Liver (tissue), 9 donors: ENCODE data around the gene EXOC4. TPM values are rescaled to one million over a fixed set of nuclear protein-coding genes. Genes with fewer than 3 reads are reported as not detected.

Source experiments
- DNase-seq: peaks from one replicate; pipeline ENCODE4 v3.0.0-alpha.2; 2017; ENCODE audit warnings: low spot score
- H3K27ac ChIP-seq, 2 donors: one replicate each; pipeline ENCODE4 v1.7.0; 2013; ENCODE audit warnings: inconsistent platforms in 2 of 2, low read length in 2 of 2, control low read depth in 1 of 2, low read depth in 1 of 2, mild to moderate bottlenecking in 1 of 2
- H3K27me3 ChIP-seq, 4 donors: one replicate each; pipeline versions ENCODE4 v1.6.1 to v1.7.0; 2013; ENCODE audit warnings: low read length in 3 of 4, inconsistent platforms in 1 of 4, mild to moderate bottlenecking in 1 of 4, moderate library complexity in 1 of 4; ENCODE audit not compliant: control insufficient read depth in 4 of 4, insufficient read depth in 4 of 4
- H3K36me3 ChIP-seq, 4 donors: one replicate each; pipeline versions ENCODE4 v1.6.1 to v1.7.0; 2013; ENCODE audit warnings: low read length in 3 of 4, mild to moderate bottlenecking in 3 of 4, low read depth in 1 of 4, moderate library complexity in 1 of 4; ENCODE audit not compliant: control insufficient read depth in 4 of 4, insufficient read depth in 3 of 4
- H3K4me1 ChIP-seq, 4 donors: one replicate each; pipeline versions ENCODE4 v1.6.1 to v1.7.0; 2013; ENCODE audit warnings: low read length in 3 of 4, mild to moderate bottlenecking in 3 of 4, moderate library complexity in 1 of 4; ENCODE audit not compliant: control insufficient read depth in 4 of 4, insufficient read depth in 4 of 4
- H3K4me3 ChIP-seq, 3 donors: one replicate each; pipeline versions ENCODE4 v1.6.1 to v1.7.0; 2013; ENCODE audit warnings: low read length in 3 of 3, control low read depth in 1 of 3, low read depth in 1 of 3, mild to moderate bottlenecking in 1 of 3
- H3K9ac ChIP-seq, 2 donors: one replicate each; pipeline ENCODE4 v1.7.0; 2013; ENCODE audit warnings: low read length in 2 of 2, mild to moderate bottlenecking in 2 of 2, moderate library complexity in 2 of 2, control low read depth in 1 of 2, low read depth in 1 of 2
- H3K9me3 ChIP-seq, 4 donors: one replicate each; pipeline versions ENCODE4 v1.6.1 to v1.7.0; 2013; ENCODE audit warnings: low read length in 3 of 4; ENCODE audit not compliant: control insufficient read depth in 4 of 4
- EGR1 ChIP-seq, 2 donors: IDR thresholded peaks; 2 replicates each; pipeline ENCODE4 v1.6.1; 2016 to 2018; ENCODE audit warnings: antibody characterized with exemption in 2 of 2, low read depth in 2 of 2
- FOXA1 ChIP-seq: IDR thresholded peaks from 2 replicates; pipeline ENCODE4 v1.6.1; 2016; ENCODE audit warnings: antibody characterized with exemption
- GABPA ChIP-seq, 2 donors: IDR thresholded peaks in 1 of 2; conservative IDR thresholded peaks in 1 of 2; 2 replicates each; pipeline ENCODE4 v1.6.1; 2016; ENCODE audit warnings: antibody characterized with exemption in 2 of 2, mild to moderate bottlenecking in 1 of 2, moderate library complexity in 1 of 2
- HNF4A ChIP-seq, 2 donors: conservative IDR thresholded peaks; 2 replicates each; pipeline ENCODE4 v1.6.1; 2016; ENCODE audit warnings: antibody characterized with exemption in 2 of 2, mild to moderate bottlenecking in 2 of 2
- HNF4G ChIP-seq: IDR thresholded peaks from 2 replicates; pipeline ENCODE4 v1.6.1; 2016; ENCODE audit warnings: antibody characterized with exemption
- JUND ChIP-seq, 2 donors: IDR thresholded peaks; 2 replicates each; pipeline ENCODE4 v1.6.1; 2016; ENCODE audit warnings: antibody characterized with exemption in 2 of 2
- RAD21 ChIP-seq, 2 donors: IDR thresholded peaks; 2 replicates each; pipeline ENCODE4 v1.6.1; 2016; ENCODE audit warnings: antibody characterized with exemption in 2 of 2, mild to moderate bottlenecking in 2 of 2
- RXRA ChIP-seq, 2 donors: IDR thresholded peaks; 2 replicates each; pipeline ENCODE4 v1.6.1; 2017 to 2018; ENCODE audit warnings: antibody characterized with exemption in 2 of 2, mild to moderate bottlenecking in 1 of 2
- SP1 ChIP-seq: IDR thresholded peaks from 2 replicates; pipeline ENCODE4 v1.6.1; 2018; ENCODE audit warnings: antibody characterized with exemption, mild to moderate bottlenecking
- YY1 ChIP-seq: IDR thresholded peaks from 2 replicates; pipeline ENCODE4 v1.6.1; 2016; ENCODE audit warnings: antibody characterized with exemption, mild to moderate bottlenecking
- WGBS: extraction: QIAGEN DNeasy Blood & Tissue Kit; methylation state at CpG from one replicate; pipeline ENCODE4 v1.1.7; 2013; 5-methylcytosine and 5-hydroxymethylcytosine counted together
- polyA plus RNA-seq, 2 donors: library from polyadenylated mRNA; stranded (reverse) in 1 of 2; unstranded in 1 of 2; fragments of 200-250 nt in 1 of 2; fragments of >200 nt in 1 of 2; fragmentation: Nextera tagmentation in 1 of 2; extraction: Ambion mirVana in 1 of 2; gene quantifications; one replicate each; pipeline versions ENCODE4 v1.2.1 to v1.2.3, GENCODE V29; 2013 to 2015
- total RNA-seq, 2 donors: library from RNA; depleted of rRNA; stranded (reverse); fragments of >200 nt; gene quantifications; one replicate each; pipeline ENCODE4 v1.2.3, GENCODE V29; 2014
- TF ChIP-seq, protein P1 (sequence below): IDR thresholded peaks from 2 replicates; pipeline ENCODE4 v1.6.1; 2016; ENCODE audit warnings: antibody characterized with exemption
- TF ChIP-seq, protein P2 (sequence below): IDR thresholded peaks from 2 replicates; pipeline ENCODE4 v1.6.1; 2016; ENCODE audit warnings: antibody characterized with exemption
- TF ChIP-seq, protein P3 (sequence below): IDR thresholded peaks from 2 replicates; pipeline ENCODE4 v1.6.1; 2016; ENCODE audit warnings: antibody characterized with exemption
- TF ChIP-seq, protein P4 (sequence below): fragments of 150-350 bp; IDR thresholded peaks from 2 replicates; pipeline ENCODE4 v1.5.1; 2017; ENCODE audit warnings: improper control_type of control experiment, low read depth, low read length; ENCODE audit not compliant: missing input control
- donor health status: healthy.
- donor health status: healthy.
- donor health status: healthy.
- donor health status: healthy.
- donor health status: healthy.

Gene EXOC4
- total and polyA plus RNA-seq, 4 donors = 9.5 to 55.9 (median 23.6) TPM

DNA sequence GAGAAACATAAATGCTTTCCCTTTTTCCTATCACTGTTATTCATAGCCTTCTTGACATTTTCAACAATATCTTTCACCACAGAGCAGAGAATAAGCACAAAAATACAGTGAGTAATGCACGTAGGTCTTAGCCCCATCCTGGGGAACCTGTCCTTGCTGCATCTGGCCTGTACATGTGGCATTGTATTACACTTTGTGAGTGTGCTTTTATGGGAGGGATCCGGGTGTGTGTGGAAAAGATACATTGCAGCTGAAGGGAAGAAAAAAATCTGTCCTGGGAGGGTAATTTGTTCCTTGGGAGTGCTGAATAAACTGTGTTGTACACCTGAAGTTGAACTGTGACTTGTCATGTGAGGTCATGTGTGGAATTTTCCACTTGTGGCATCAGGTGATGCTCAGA lies 451.6 kb downstream of the EXOC4 start:
- 95% methylated on average over 2 of the region's 2 CpGs for WGBS
- H3K27ac ChIP-seq = no peak overlapping the region
- no peaks in the 10 kb centered on the region for H3K27me3 ChIP-seq
- DNase-seq = no peak
- TF ChIP-seq FOXA1 (no peak), YY1 (no peak), EGR1 (IDR thresholded peaks at IDR 0.05; ENCODE audit: low read depth in 2 of 2) (no peak), RXRA (IDR thresholded peaks at IDR 0.05) (no peak), HNF4A (conservative IDR thresholded peaks at IDR 0.05) (no peak), RAD21 (IDR thresholded peaks at IDR 0.05) (no peak)
- TF ChIP-seq, protein P1, sequence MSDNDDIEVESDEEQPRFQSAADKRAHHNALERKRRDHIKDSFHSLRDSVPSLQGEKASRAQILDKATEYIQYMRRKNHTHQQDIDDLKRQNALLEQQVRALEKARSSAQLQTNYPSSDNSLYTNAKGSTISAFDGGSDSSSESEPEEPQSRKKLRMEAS = no peak
- TF ChIP-seq, protein P2, sequence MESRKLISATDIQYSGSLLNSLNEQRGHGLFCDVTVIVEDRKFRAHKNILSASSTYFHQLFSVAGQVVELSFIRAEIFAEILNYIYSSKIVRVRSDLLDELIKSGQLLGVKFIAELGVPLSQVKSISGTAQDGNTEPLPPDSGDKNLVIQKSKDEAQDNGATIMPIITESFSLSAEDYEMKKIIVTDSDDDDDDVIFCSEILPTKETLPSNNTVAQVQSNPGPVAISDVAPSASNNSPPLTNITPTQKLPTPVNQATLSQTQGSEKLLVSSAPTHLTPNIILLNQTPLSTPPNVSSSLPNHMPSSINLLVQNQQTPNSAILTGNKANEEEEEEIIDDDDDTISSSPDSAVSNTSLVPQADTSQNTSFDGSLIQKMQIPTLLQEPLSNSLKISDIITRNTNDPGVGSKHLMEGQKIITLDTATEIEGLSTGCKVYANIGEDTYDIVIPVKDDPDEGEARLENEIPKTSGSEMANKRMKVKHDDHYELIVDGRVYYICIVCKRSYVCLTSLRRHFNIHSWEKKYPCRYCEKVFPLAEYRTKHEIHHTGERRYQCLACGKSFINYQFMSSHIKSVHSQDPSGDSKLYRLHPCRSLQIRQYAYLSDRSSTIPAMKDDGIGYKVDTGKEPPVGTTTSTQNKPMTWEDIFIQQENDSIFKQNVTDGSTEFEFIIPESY = no peak
- TF ChIP-seq, protein P3, sequence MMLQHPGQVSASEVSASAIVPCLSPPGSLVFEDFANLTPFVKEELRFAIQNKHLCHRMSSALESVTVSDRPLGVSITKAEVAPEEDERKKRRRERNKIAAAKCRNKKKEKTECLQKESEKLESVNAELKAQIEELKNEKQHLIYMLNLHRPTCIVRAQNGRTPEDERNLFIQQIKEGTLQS = no peak
- no peak overlapping the region for H3K9ac ChIP-seq
- H3K9me3 ChIP-seq = no peaks in the 10 kb centered on the region
- H3K4me1 ChIP-seq = no peaks in the 10 kb centered on the region
- no peaks in the 10 kb centered on the region for H3K36me3 ChIP-seq
- H3K4me3 ChIP-seq = no peak overlapping the region

DNA sequence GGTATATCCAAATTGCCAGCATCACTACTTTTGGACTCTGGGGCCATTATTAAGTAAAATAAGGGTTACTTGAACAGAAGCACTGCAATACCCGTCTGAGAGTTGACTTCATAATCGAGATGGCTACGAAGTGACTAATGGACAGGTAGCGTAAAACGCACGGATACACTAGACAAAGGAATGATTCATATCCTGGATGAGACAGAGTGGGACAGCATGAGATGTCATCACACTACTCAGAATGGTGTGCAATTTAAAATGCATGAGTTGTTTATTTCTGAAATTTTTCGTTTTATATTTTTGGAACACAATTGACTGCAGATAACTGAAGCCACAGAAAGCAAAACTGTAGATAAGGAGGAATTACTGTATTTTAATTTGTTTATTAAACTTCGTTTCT lies 452.7 kb downstream of the EXOC4 start:
- Histone ChIP-seq H3K27ac (no peak overlapping the region), H3K36me3 (no peaks in the 10 kb centered on the region), H3K4me1 (no peaks in the 10 kb centered on the region), H3K4me3 (no peak overlapping the region), H3K9me3 (no peaks in the 10 kb centered on the region), H3K9ac (no peak overlapping the region), H3K27me3 (no peaks in the 10 kb centered on the region)
- 81% methylated on average over 8 of the region's 8 CpGs for whole genome bisulfite sequencing
- no peak for DNase-seq
- TF ChIP-seq RAD21 (IDR thresholded peaks at IDR 0.05) = no peak
- no peak for TF ChIP-seq FOXA1
- TF ChIP-seq JUND (IDR thresholded peaks at IDR 0.05) = no peak
- TF ChIP-seq SP1 = no peak
- TF ChIP-seq, protein P3 = no peak
- TF ChIP-seq HNF4G = no peak
- no peak for TF ChIP-seq GABPA (IDR thresholded peaks at IDR 0.05 in 1 of 2, conservative IDR thresholded peaks at IDR 0.05 in 1 of 2)
- no peak for TF ChIP-seq EGR1 (IDR thresholded peaks at IDR 0.05; ENCODE audit: low read depth in 2 of 2)
- TF ChIP-seq, protein P4, sequence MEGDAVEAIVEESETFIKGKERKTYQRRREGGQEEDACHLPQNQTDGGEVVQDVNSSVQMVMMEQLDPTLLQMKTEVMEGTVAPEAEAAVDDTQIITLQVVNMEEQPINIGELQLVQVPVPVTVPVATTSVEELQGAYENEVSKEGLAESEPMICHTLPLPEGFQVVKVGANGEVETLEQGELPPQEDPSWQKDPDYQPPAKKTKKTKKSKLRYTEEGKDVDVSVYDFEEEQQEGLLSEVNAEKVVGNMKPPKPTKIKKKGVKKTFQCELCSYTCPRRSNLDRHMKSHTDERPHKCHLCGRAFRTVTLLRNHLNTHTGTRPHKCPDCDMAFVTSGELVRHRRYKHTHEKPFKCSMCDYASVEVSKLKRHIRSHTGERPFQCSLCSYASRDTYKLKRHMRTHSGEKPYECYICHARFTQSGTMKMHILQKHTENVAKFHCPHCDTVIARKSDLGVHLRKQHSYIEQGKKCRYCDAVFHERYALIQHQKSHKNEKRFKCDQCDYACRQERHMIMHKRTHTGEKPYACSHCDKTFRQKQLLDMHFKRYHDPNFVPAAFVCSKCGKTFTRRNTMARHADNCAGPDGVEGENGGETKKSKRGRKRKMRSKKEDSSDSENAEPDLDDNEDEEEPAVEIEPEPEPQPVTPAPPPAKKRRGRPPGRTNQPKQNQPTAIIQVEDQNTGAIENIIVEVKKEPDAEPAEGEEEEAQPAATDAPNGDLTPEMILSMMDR = no peak
- TF ChIP-seq, protein P2 = no peak
